ENCODE measurements around the gene IFT88. TPM values are rescaled to one million over a fixed set of nuclear protein-coding genes. Genes with fewer than 3 reads are reported as not detected.

IFT88 gene
- total RNA-seq, 1 experiment from 2014 or later = 11.9 TPM

DNA sequence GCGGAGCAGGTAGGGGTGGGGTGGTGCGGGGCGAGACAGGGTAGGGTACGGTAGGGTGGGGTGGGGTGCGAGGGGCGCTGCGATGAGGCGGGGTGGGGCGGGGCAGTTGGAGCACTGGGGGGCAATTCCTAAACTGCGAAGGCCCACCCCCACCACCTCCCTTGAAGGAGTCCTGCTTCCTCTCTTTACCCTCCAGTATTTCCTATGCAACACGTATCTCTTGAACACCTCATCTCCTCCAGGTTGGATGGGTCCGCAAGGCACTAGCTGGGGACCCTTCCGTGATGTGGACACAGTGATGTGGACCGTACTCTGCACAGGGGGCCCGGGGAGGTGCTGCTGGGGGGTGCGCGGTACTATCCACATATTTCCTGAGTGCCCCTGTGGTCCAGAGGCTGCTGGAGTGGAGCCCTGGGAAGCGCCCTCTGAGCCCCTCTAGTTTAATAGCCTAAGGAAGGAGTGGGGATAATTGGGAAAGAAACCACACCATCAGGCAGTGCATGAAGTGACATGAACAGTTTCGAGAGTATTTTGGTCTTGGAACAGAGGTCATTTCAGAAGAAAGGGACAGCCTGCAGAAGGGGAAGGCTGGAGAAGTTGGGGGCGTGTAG, 137.6 kb downstream of the IFT88 start:
- TF ChIP-seq EZH2phosphoT487 (IDR thresholded peaks at IDR 0.05; ENCODE audit: borderline replicate concordance, low read length) (no peak), EZH2 (IDR thresholded peaks at IDR 0.05; ENCODE audit: low read length, unreplicated experiment) (no peak)
- TF ChIP-seq, protein P1, sequence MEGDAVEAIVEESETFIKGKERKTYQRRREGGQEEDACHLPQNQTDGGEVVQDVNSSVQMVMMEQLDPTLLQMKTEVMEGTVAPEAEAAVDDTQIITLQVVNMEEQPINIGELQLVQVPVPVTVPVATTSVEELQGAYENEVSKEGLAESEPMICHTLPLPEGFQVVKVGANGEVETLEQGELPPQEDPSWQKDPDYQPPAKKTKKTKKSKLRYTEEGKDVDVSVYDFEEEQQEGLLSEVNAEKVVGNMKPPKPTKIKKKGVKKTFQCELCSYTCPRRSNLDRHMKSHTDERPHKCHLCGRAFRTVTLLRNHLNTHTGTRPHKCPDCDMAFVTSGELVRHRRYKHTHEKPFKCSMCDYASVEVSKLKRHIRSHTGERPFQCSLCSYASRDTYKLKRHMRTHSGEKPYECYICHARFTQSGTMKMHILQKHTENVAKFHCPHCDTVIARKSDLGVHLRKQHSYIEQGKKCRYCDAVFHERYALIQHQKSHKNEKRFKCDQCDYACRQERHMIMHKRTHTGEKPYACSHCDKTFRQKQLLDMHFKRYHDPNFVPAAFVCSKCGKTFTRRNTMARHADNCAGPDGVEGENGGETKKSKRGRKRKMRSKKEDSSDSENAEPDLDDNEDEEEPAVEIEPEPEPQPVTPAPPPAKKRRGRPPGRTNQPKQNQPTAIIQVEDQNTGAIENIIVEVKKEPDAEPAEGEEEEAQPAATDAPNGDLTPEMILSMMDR (conservative IDR thresholded peaks at IDR 0.05; ENCODE audit: low read depth, low read length) = no peak
- Histone ChIP-seq H4K20me1 (ENCODE audit: low read length) (no peaks in the 10 kb centered on the region), H3K36me3 (ENCODE audit: low read depth, low read length) (no peaks in the 10 kb centered on the region), H3K9me2 (replicated peaks; ENCODE audit: low read length) (no peaks in the 10 kb centered on the region), H3K27ac (ENCODE audit: low read length) (no peak overlapping the region), H3F3A (ENCODE audit: low read length, unreplicated experiment) (no peaks in the 10 kb centered on the region), H3K27me3 (ENCODE audit: low read length) (no peaks in the 10 kb centered on the region), H2AFZ (ENCODE audit: low read length) (peak overlapping the region; percentile 31; the same call in 1 of the 2 replicates), H3K4me2 (ENCODE audit: low read length) (peak overlapping the region; percentile 60), H3K79me2 (ENCODE audit: low read length) (peaks cover 6% of the 10 kb centered on the region), H3K9ac (ENCODE audit: low read length) (no peak overlapping the region), H3K4me1 (ENCODE audit: insufficient read depth, low read length) (peaks cover 25% of the 10 kb centered on the region), H3K9me3 (ENCODE audit: low read length) (no peaks in the 10 kb centered on the region), H3K4me3 (ENCODE audit: low read length) (peak overlapping the region; percentile 19; the same call in 1 of the 2 replicates)
- ATAC-seq = peak; percentile 3
- intact Hi-C loops (cut with micrococcal nuclease) = loop anchor here (5.0 kb wide), 2 partner anchors 87 to 137 kb away; partner anchors contain the start of gene IFT88
- BruUV-seq (replicated peaks) = no TSS peak
- no peak for DNase-seq
- ChIA-PET CTCF (interaction anchor here (0.5 to 1.0 kb wide), 4 partner anchors 50 to 525 kb away, joined by 3 to 4 read pairs (median 4); no protein-coding TSS in a partner anchor), POLR2A (ENCODE audit: unreplicated experiment) (no interaction called here)

GRCh38 chr13:20706661-20707060, 139.7 kb downstream of the IFT88 start:
- BruUV-seq (replicated peaks) = no TSS peak
- Histone ChIP-seq H3K9ac (ENCODE audit: low read length) (no peak overlapping the region), H3K9me3 (ENCODE audit: low read length) (no peaks in the 10 kb centered on the region), H3K27ac (ENCODE audit: low read length) (no peak overlapping the region), H3K27me3 (ENCODE audit: low read length) (no peaks in the 10 kb centered on the region), H3F3A (ENCODE audit: low read length, unreplicated experiment) (no peaks in the 10 kb centered on the region), H4K20me1 (ENCODE audit: low read length) (no peaks in the 10 kb centered on the region), H3K36me3 (ENCODE audit: low read depth, low read length) (no peaks in the 10 kb centered on the region), H3K4me2 (ENCODE audit: low read length) (no peak overlapping the region), H3K9me2 (replicated peaks; ENCODE audit: low read length) (no peaks in the 10 kb centered on the region), H3K79me2 (ENCODE audit: low read length) (peaks cover 6% of the 10 kb centered on the region), H3K4me1 (ENCODE audit: insufficient read depth, low read length) (peaks cover 14% of the 10 kb centered on the region), H3K4me3 (ENCODE audit: low read length) (no peak overlapping the region), H2AFZ (ENCODE audit: low read length) (no peak overlapping the region)
- CTCF ChIA-PET = no interaction called here
- no peak for DNase-seq
- ATAC-seq = no peak
- TF ChIP-seq EZH2 (IDR thresholded peaks at IDR 0.05; ENCODE audit: low read length, unreplicated experiment) (no peak), EZH2phosphoT487 (IDR thresholded peaks at IDR 0.05; ENCODE audit: borderline replicate concordance, low read length) (no peak)
- TF ChIP-seq, protein P1 (conservative IDR thresholded peaks at IDR 0.05; ENCODE audit: low read depth, low read length) = no peak
- POLR2A ChIA-PET (ENCODE audit: unreplicated experiment) = no interaction called here
- intact Hi-C loops (cut with micrococcal nuclease) = no loop called here

DNA sequence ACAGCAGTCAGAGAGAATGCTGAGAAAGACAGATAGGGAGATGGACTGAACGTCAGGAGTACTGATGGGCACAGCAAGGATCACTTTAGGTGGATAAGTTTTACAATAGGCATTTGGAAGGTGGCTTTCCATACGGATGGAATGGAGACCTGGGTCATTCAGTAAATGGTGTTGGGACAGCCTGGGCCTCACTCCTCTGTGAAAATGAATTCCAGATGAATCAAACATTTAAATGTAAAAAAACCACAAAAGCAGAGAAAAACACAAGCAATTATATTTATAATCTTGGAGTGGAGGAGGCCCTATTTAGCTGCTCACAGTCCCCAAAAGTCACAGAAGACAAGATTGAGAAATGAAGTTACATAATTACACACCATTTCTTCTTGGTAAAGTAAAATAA, 141.3 kb downstream of the IFT88 start:
- Histone ChIP-seq H3K9me3 (ENCODE audit: low read length) (no peaks in the 10 kb centered on the region), H3K27ac (ENCODE audit: low read length) (no peak overlapping the region), H3K4me2 (ENCODE audit: low read length) (no peak overlapping the region), H3K79me2 (ENCODE audit: low read length) (peaks cover 1% of the 10 kb centered on the region), H4K20me1 (ENCODE audit: low read length) (no peaks in the 10 kb centered on the region), H3K9me2 (replicated peaks; ENCODE audit: low read length) (no peaks in the 10 kb centered on the region), H3F3A (ENCODE audit: low read length, unreplicated experiment) (no peaks in the 10 kb centered on the region), H3K4me1 (ENCODE audit: insufficient read depth, low read length) (peaks cover 3% of the 10 kb centered on the region; the same call in 1 of the 2 replicates), H2AFZ (ENCODE audit: low read length) (no peak overlapping the region), H3K27me3 (ENCODE audit: low read length) (no peaks in the 10 kb centered on the region), H3K36me3 (ENCODE audit: low read depth, low read length) (no peaks in the 10 kb centered on the region), H3K4me3 (ENCODE audit: low read length) (no peak overlapping the region), H3K9ac (ENCODE audit: low read length) (no peak overlapping the region)
- POLR2A ChIA-PET (ENCODE audit: unreplicated experiment) = no interaction called here
- no TSS peak for BruUV-seq (replicated peaks)
- intact Hi-C loops (cut with micrococcal nuclease) = no loop called here
- CTCF ChIA-PET = no interaction called here
- ATAC-seq (no peak), DNase-seq (no peak)
- no peak for TF ChIP-seq EZH2 (IDR thresholded peaks at IDR 0.05; ENCODE audit: low read length, unreplicated experiment)
- TF ChIP-seq, protein P1 (conservative IDR thresholded peaks at IDR 0.05; ENCODE audit: low read depth, low read length) = no peak
- no peak for TF ChIP-seq EZH2phosphoT487 (IDR thresholded peaks at IDR 0.05; ENCODE audit: borderline replicate concordance, low read length)
